A549 (cell line): Measurements from ENCODE around the gene SOCS4. TPM values are rescaled to one million over a fixed set of nuclear protein-coding genes. Genes with fewer than 3 reads are reported as not detected.
A peak's percentile ranks its signal among the peaks of the same experiment; 100 is the strongest.
"Not testable (repeated sequence)": the region's sequence is repeated elsewhere in the genome, so short reads cannot be mapped to it uniquely, and the experiment has no call there.

Source experiments
- ATAC-seq, 2 experiments: fragments of 200-7000 bp in 1 of 2; fragments of >200 bp in 1 of 2; cut with Nextera tagmentation in 1 of 2; cut with Tn5 transposase in 1 of 2; 3 replicates each; pipeline versions ENCODE4 v1.8.0 to v1.9.1; 2018 to 2020; ENCODE audit warnings: mild to moderate bottlenecking in 1 of 2, moderate library complexity in 1 of 2
- CTCF ChIA-PET: fragments of 300-600 bp; sonication (Branson Sonifier 250); formaldehyde crosslinking; extraction: SDS; loops from one replicate; lab custom pipeline; 2021; ENCODE audit warnings: antibody characterized with exemption, inconsistent platforms; lab: Yijun Ruan, JAX
- POLR2A ChIA-PET: fragments of 350-600 bp; formaldehyde crosslinking; extraction: SDS; loops from one replicate; lab custom pipeline; 2021; ENCODE audit warnings: antibody characterized with exemption, inconsistent platforms; lab: Yijun Ruan, JAX
- DNase-seq, 2 experiments: peaks; one replicate each; pipeline versions ENCODE4 v3.0.0 to v3.0.0-alpha.2; 2011 to 2016; ENCODE audit warnings: low read depth in 1 of 2, low spot score in 1 of 2
- FAIRE-seq: peaks from 2 replicates; lab custom pipeline; 2011; peaks lifted over from hg19 to GRCh38; lab: Jason Lieb, UNC
- H3K27ac ChIP-seq, 2 experiments: fragments of >200 bp; sonication (Bioruptor Twin); formaldehyde crosslinking; 3 replicates each; pipeline ENCODE4 v1.5.1; 2016 to 2017
- H3K4me1 ChIP-seq: fragments of >200 bp; sonication (Bioruptor Twin); formaldehyde crosslinking; 3 replicates; pipeline ENCODE4 v1.6.1; 2016
- H3K4me2 ChIP-seq: fragments of >200 bp; sonication (Bioruptor Twin); formaldehyde crosslinking; 3 replicates; pipeline ENCODE4 v1.6.1; 2016
- H3K4me3 ChIP-seq: fragments of >200 bp; sonication (Bioruptor Twin); formaldehyde crosslinking; 3 replicates; pipeline ENCODE4 v1.5.1; 2016
- H3K9me3 ChIP-seq: fragments of >200 bp; sonication (Bioruptor Twin); formaldehyde crosslinking; 3 replicates; pipeline ENCODE4 v1.6.1; 2016
- ATOH8 ChIP-seq: fragments of 250-450 bp; sonication (Bioruptor Pico); IDR thresholded peaks from 2 replicates; pipeline ENCODE4 v1.5.0; 2020; ENCODE audit warnings: low read depth, mild to moderate bottlenecking, moderate library complexity
- CBX2 ChIP-seq: fragments of 200-600 bp; sonication (generic); IDR thresholded peaks from 2 replicates; pipeline ENCODE4 v1.6.1; 2016; ENCODE audit warnings: low read depth, mild to moderate bottlenecking, borderline replicate concordance
- E2F6 ChIP-seq: IDR thresholded peaks from 2 replicates; pipeline ENCODE4 v1.6.1; 2012; ENCODE audit warnings: low read depth, borderline replicate concordance
- EHMT2 ChIP-seq: fragments of 200-600 bp; sonication (generic); IDR thresholded peaks from 2 replicates; pipeline ENCODE4 v1.6.1; 2016; ENCODE audit warnings: antibody characterized with exemption, low read depth, mild to moderate bottlenecking, moderate library complexity
- FOSL2 ChIP-seq, 2 experiments: fragments of 450-650 bp in 1 of 2; fragments of >200 bp in 1 of 2; sonication (Bioruptor Twin) in 1 of 2; formaldehyde crosslinking; IDR thresholded peaks; 2 replicates each; pipeline versions ENCODE4 v1.5.0 to v1.6.1; 2016 to 2020; ENCODE audit warnings: mild to moderate bottlenecking in 1 of 2, moderate library complexity in 1 of 2
- HEYL ChIP-seq: fragments of 250-450 bp; sonication (Bioruptor Pico); IDR thresholded peaks from 2 replicates; pipeline ENCODE4 v1.8.0; 2021; ENCODE audit warnings: mild to moderate bottlenecking, moderate library complexity
- HOXA7 ChIP-seq: fragments of 250-450 bp; sonication (Bioruptor Pico); IDR thresholded peaks from 2 replicates; pipeline ENCODE4 v1.5.0; 2020; ENCODE audit warnings: mild to moderate bottlenecking, moderate library complexity
- HOXB5 ChIP-seq: fragments of 250-450 bp; sonication (Bioruptor Pico); IDR thresholded peaks from 2 replicates; pipeline ENCODE4 v1.5.0; 2020; ENCODE audit warnings: mild to moderate bottlenecking, moderate library complexity
- KDM5A ChIP-seq: fragments of 200-600 bp; sonication (generic); IDR thresholded peaks from 2 replicates; pipeline ENCODE4 v1.6.1; 2016; ENCODE audit warnings: antibody characterized with exemption, mild to moderate bottlenecking
- MAZ ChIP-seq: fragments of 150-350 bp; IDR thresholded peaks from 2 replicates; pipeline ENCODE4 v1.6.1; 2014; ENCODE audit warnings: antibody characterized with exemption, low read depth, low read length, borderline replicate concordance
- NFE2L2 ChIP-seq: fragments of 150-350 bp; conservative IDR thresholded peaks from 2 replicates; pipeline ENCODE4 v1.6.1; 2014; ENCODE audit warnings: low read length
- PBX3 ChIP-seq: IDR thresholded peaks from 2 replicates; pipeline ENCODE4 v1.6.1; 2012
- POLR2A ChIP-seq: IDR thresholded peaks from 2 replicates; pipeline ENCODE4 v1.6.1; 2012; ENCODE audit warnings: mild to moderate bottlenecking, low read length
- POLR2AphosphoS2 ChIP-seq: conservative IDR thresholded peaks from 2 replicates; pipeline ENCODE4 v1.6.1; 2012; ENCODE audit warnings: low read length, improper control_type of control experiment, inconsistent platforms
- RAD21 ChIP-seq, 2 experiments: fragments of >200 bp in 1 of 2; sonication (Bioruptor Twin) in 1 of 2; formaldehyde crosslinking in 1 of 2; IDR thresholded peaks in 1 of 2; conservative IDR thresholded peaks in 1 of 2; 2 replicates in 1 of 2; 3 replicates in 1 of 2; pipeline ENCODE4 v1.6.1; 2012 to 2018; ENCODE audit warnings: inconsistent platforms in 1 of 2
- RARB ChIP-seq: fragments of 250-450 bp; sonication (Bioruptor Pico); IDR thresholded peaks from 2 replicates; pipeline ENCODE4 v1.8.0; 2021; ENCODE audit warnings: mild to moderate bottlenecking, moderate library complexity
- RFX5 ChIP-seq: fragments of 450-650 bp; IDR thresholded peaks from 2 replicates; pipeline ENCODE4 v1.7.1; 2014; ENCODE audit warnings: antibody characterized with exemption, mild to moderate bottlenecking, moderate library complexity
- SMC3 ChIP-seq: fragments of >200 bp; sonication (Bioruptor Twin); formaldehyde crosslinking; IDR thresholded peaks from 3 replicates; pipeline ENCODE4 v1.6.1; 2018; ENCODE audit warnings: inconsistent platforms
- TFCP2L1 ChIP-seq: fragments of 250-450 bp; sonication (Bioruptor Pico); IDR thresholded peaks from 2 replicates; pipeline ENCODE4 v1.5.0; 2021; ENCODE audit warnings: mild to moderate bottlenecking
- TP53 ChIP-seq: fragments of 250-450 bp; sonication (Bioruptor Pico); IDR thresholded peaks from 2 replicates; pipeline ENCODE4 v1.5.0; 2021; ENCODE audit warnings: mild to moderate bottlenecking, moderate library complexity
- ZFP36 ChIP-seq: fragments of 450-650 bp; IDR thresholded peaks from 2 replicates; pipeline ENCODE4 v1.6.1; 2014; ENCODE audit warnings: borderline replicate concordance; ENCODE audit not compliant: partially characterized antibody
- ZSCAN20 ChIP-seq: fragments of 250-450 bp; sonication (Bioruptor Pico); IDR thresholded peaks from 2 replicates; pipeline ENCODE4 v1.8.0; 2022; ENCODE audit warnings: mild to moderate bottlenecking, moderate library complexity
- WGBS: methylation state at CpG from one replicate; pipeline ENCODE4 v1.1.6; 2017; ENCODE audit errors: missing lambda C conversion rate; 5-methylcytosine and 5-hydroxymethylcytosine counted together
- polyA plus RNA-seq, 4 experiments: library from polyadenylated mRNA; depleted of rRNA in 3 of 4; stranded (reverse); fragments of >200 nt; fragmentation: RNase III in 1 of 4; extraction: RNeasy Plus Mini Kit Qiagen cat#74134 plus additional on column Dnase treatment in 1 of 4; gene quantifications; 2 replicates in 3 of 4; 3 replicates in 1 of 4; pipeline ENCODE4 v1.2.3, GENCODE V29; 2011 to 2017

The SOCS4 gene
- polyA plus RNA-seq, 2 of the 4 experiments (the other 2 are of a cell fraction): 15.9 to 20.7 TPM

DNA sequence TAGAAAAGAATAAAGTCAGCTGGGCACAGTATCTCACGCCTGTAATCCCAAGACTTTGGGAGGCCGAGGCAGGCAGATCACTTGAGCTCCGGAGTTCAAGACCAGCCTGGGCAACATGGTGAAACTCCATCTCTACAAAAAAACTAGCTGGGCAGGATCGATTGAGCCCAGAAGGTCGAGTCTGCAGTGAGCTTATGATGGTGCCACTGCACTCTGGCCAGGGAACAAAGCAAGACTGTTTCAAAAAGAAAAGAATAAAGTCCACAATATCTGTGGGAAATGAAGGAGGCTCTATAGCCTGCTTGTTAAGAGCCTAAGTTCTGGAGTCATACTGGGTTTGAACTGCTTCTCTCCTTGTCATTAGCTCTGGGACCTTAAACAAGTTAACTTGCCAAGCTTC, 32.3 kb downstream of the SOCS4 start:
- CTCF ChIA-PET: interaction anchor here (2.3 to 3.3 kb wide), 2 partner anchors 8 to 12 kb away, joined by 6 to 15 read pairs; partner anchors contain the start of gene MAPK1IP1L
- ATAC-seq (no peak; a peak in 1 of 6 replicates), DNase-seq (no peak), FAIRE-seq (no peak)
- peaks cover 7% of the 10 kb centered on the region; the same call in 1 of the 3 replicates for H3K4me1 ChIP-seq
- POLR2A ChIA-PET: interaction anchor here (0.7 to 1.3 kb wide), 2 partner anchors 8 to 70 kb away, joined by 4 to 7 read pairs; partner anchors contain the start of genes LGALS3 and MAPK1IP1L
- WGBS: 84% methylated on average over 5 of the region's 5 CpGs
- no peak overlapping the region for H3K27ac ChIP-seq
- H3K4me3 ChIP-seq: no peak overlapping the region
- H3K9me3 ChIP-seq: no peaks in the 10 kb centered on the region
- TF ChIP-seq ZFP36 (no peak), KDM5A (no peak), TP53 (CRISPR knock-in tag) (no peak), POLR2AphosphoS2 (0 out of 2 replicates have a peak, but pooled peaks have one; percentile 55), TFCP2L1 (CRISPR knock-in tag) (no peak), RARB (CRISPR knock-in tag) (0 out of 2 replicates have a peak, but pooled peaks have one; percentile 9)
- no peak overlapping the region for H3K4me2 ChIP-seq

- Histone ChIP-seq H3K4me1 (no peaks in the 10 kb centered on the region), H3K4me2 (no peak overlapping the region), H3K27ac (no peak overlapping the region), H3K4me3 (no peak overlapping the region), H3K9me3 (no peaks in the 10 kb centered on the region)
- ChIA-PET CTCF (interaction anchor here (1.0 to 3.3 kb wide), 7 partner anchors 8 to 98 kb away, joined by 3 to 15 read pairs (median 4); partner anchors contain the start of genes MAPK1IP1L, SOCS4 and WDHD1), POLR2A (no interaction called here)
- FAIRE-seq (no peak), DNase-seq (no peak), ATAC-seq (peak; percentile 42 to 49; a peak in 5 of 6 replicates)
- WGBS: 95% methylated on average over 11 of the region's 11 CpGs
- TF ChIP-seq SMC3: no peak
- TF ChIP-seq CBX2: no peak
- TF ChIP-seq HOXB5 (CRISPR knock-in tag): no peak
- no peak for TF ChIP-seq ATOH8 (CRISPR knock-in tag)
- no peak for TF ChIP-seq FOSL2 (IDR thresholded peaks at IDR 0.05)
- no peak for TF ChIP-seq FOSL2 (CRISPR knock-in tag; IDR thresholded peaks at IDR 0.05)
- TF ChIP-seq E2F6: no peak
- no peak for TF ChIP-seq NFE2L2
- TF ChIP-seq EHMT2: no peak
- TF ChIP-seq PBX3: no peak
- TF ChIP-seq HOXA7: no peak
- TF ChIP-seq MAZ: no peak
- TF ChIP-seq HEYL (CRISPR knock-in tag): no peak
- no peak for TF ChIP-seq RARB (CRISPR knock-in tag)
- TF ChIP-seq TFCP2L1 (CRISPR knock-in tag): no peak
- no peak for TF ChIP-seq RAD21 (conservative IDR thresholded peaks at IDR 0.05 in 1 of 2, IDR thresholded peaks at IDR 0.05 in 1 of 2)
- no peak for TF ChIP-seq ZSCAN20 (CRISPR knock-in tag)
- no peak for TF ChIP-seq RFX5
- TF ChIP-seq POLR2A: no peak
Measured at GRCh38 chr14:55062517-55063351, 35.7 kb downstream of the SOCS4 start.

- WGBS: 69% methylated on average over 2 of the region's 2 CpGs
- DNase-seq, H3K4me3 ChIP-seq, ATAC-seq, H3K27ac ChIP-seq, H3K4me2 ChIP-seq, H3K4me1 ChIP-seq, H3K9me3 ChIP-seq, FAIRE-seq: not testable (repeated sequence)
- ChIA-PET CTCF (interaction anchor here (2.1 to 4.3 kb wide), 2 partner anchors 13 to 96 kb away, joined by 8 to 24 read pairs; partner anchors contain the start of gene MAPK1IP1L), POLR2A (interaction anchor here (1.8 kb wide), 1 partner anchor 14 kb away, joined by 6 read pairs; no protein-coding TSS in a partner anchor)
Measured at GRCh38 chr14:55064896-55065295, 37.9 kb downstream of the SOCS4 start.
